ENCODE data around the gene UNC5B.

UNC5B gene

DNA sequence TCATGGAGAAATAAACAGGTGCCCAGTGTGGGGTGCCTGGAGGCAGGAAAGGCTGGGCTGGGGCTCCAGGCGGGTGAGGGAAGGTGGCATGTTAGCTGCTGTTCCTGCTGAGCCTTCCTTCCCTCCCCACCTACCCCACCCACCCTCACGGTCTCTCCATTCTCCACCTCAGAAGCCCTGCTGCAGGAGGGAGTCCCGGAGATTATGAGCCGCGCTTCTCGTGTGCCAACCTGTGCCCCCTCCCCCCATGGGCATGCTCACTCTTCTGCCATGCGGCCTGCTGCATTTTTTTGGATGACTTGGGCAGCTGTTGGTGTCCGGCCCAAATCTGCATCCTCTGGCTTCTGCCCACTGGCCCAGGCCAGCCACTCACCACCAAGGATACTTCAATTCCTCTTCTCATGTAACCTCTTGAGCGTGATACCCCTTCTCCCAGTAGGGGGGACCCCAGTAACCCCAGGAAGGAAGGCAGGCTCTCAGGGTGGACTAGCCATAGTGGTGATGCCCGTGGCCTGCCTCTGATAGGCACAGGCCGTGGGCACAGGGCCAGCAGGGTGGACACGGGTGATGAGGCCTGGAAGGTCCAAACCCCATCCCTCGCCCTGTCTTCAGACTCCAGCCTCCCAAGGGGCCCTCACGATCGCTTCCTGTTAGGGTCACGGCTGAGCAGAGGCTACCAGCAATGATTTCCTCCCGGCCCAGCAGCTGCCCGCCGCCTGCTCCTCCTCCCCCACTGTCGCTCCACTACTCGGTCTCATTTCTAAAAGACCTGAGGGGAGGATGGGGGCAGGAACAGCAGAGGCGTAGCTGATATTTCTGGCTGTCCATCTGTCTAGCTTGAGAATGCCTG lies 27.8 kb downstream of the UNC5B start:
- DNase-seq, result no peak

GRCh38 chr10:71241114-71241829 lies 28.9 kb downstream of the UNC5B start:
- no peak for DNase-seq

- no peak for DNase-seq
Measured at GRCh38 chr10:71241830-71242621, 29.7 kb downstream of the UNC5B start.

- DNase-seq, result no peak
Measured at GRCh38 chr10:71242622-71243009, 30.2 kb downstream of the UNC5B start.

- DNase-seq, result no peak
Measured at GRCh38 chr10:71243756-71244395, 31.5 kb downstream of the UNC5B start.

DNA sequence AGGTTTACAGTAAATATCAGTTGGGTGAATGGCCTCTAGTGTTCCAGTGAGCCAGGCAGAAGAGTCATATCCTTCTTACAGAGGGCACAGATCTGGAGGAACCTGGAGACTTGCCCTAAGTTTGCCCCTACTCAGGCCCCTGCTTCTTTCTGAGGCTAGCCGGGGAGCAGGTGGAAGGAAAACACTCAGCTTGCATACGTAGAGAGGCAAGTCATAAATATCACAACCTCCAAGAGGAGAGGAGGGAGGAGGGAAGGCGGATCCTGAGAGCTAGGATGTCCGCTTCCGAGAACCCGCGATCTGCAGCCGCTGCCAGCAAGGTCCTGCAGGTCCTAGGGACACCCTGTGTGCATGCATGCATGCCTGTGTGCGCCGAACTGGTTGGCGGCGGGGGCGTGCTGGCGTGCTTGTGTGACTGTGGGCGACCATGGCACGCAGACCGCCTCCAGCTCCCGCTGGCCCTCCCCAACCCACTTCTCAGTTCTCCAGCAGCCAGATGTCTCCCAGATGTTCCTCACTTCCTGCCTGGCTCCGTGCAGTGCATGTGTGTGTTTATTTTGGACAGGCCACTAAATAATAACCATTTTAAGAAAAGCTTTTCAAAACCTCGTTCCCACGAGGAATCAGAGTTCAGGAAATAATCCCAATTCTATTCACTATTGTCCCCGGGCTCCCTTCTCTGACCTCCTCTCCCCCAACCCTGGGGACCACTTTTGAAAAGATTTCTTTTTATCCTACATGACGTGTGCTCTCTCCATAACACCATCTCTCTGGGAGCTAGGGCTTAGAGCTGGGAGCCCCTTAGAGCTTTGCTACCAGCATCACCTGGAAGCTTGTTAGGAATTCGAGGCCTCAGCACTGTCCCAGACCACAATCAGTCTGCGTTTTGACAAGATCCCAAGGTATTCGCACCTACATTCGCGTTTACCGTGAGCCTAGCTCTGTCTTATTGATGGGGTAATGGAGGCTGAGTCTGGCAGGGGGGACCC lies 32.4 kb downstream of the UNC5B start:
- no peak for DNase-seq

- DNase-seq, result no peak
Measured at GRCh38 chr10:71245420-71246325, 33.3 kb downstream of the UNC5B start.

DNA sequence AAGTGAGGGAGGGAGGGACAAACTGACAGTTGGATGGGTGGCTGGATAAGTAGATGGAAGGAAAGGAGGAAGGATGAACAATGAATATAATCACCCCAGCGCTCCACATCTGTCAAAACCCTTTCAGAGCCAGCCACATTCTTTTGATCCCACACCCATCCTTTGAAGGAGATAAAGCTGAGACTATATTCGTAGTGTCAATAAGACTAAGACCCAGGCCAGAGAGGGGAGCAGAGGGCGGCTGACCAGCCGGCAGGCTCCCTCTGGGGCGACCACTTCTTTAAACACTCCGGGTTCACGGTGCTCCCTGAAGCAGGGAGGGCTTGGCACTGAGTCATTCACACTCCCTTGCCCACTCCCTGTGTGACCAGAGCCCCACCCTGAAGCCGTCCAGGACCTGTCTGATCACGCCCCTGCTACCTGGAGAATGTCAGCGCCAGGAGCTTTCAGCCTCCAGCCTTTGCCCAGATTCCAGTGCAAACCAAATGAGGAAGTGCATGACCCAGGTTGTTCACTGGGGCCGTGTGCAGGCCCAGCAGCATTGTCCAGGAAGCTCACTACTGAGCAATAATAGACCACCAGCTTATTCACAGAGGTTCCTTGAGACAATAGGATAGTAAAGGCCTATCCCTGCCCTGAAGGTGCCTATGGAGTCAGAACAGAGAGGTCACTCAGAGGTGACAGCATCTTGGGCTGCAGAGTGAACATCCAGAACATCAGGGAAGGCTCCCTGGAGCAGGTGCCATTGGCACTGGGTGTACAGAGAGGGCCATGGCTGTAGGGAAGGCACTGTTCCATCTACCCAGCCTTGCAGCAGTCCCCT lies 34.4 kb downstream of the UNC5B start:
- DNase-seq, result no peak

DNA sequence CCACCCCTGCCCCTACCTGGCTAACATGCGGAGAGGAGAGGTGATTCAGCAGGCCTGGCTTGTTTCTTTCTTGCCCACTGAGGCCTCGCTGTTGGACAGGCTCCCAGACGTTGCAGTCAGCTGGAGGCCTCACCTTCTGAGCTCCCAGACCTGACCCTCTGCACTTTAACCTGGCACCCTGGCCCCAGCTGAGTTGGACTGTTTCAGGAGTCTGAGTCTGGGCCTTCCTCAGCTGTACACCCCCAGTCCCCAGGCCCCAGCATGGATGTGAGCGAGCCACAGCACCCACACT lies 35.0 kb downstream of the UNC5B start:
- no peak for DNase-seq

- no peak for DNase-seq
Measured at GRCh38 chr10:71247804-71248203, 35.4 kb downstream of the UNC5B start.

GRCh38 chr10:71248210-71248609 lies 35.8 kb downstream of the UNC5B start:
- DNase-seq, result no peak

GRCh38 chr10:71249996-71250395 lies 37.6 kb downstream of the UNC5B start:
- no peak for DNase-seq

GRCh38 chr10:71250405-71250804 lies 38.0 kb downstream of the UNC5B start:
- DNase-seq, result no peak

DNA sequence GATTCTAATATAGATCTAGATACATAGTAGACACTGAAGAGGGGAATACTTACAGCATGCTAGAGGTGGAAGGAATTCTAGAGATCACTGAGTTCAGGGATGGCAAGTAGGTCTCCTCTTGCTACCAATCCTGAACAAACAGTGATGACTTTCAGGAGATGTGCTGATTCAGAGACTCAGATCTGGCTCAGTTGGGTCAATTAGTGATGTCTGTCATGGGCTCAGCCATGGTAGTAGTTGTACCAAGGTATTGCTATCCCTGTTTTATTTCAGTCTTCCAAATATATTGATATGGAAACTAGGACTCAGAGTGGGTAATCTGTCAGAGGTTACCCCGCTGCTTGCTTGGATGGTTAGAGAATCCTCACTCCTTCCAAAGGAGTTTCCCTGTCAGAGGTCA lies 38.5 kb downstream of the UNC5B start:
- DNase-seq, result no peak

- DNase-seq, result no peak
Measured at GRCh38 chr10:71251319-71251718, 38.9 kb downstream of the UNC5B start.

DNA sequence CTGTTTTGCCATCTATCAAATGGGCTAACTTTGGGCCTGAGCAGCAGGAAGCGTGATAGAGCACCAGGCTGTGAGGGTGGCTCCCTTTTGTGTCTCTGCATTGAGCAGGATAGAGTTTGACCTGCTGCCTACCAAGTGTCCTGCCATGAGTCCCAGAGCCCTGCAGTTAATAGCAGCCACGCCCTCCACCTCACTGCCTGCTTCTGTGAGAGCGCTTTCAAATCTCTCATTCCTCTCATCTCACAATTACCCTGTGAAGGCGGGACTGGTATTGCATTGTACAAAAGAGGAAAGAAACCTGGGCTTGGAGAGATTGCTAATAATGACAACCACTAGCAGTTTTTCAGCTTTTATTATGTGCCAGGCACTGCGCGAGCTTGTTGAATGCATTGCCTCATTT lies 39.9 kb downstream of the UNC5B start:
- no peak for DNase-seq

- no peak for DNase-seq
Measured at GRCh38 chr10:71253981-71254818, 41.8 kb downstream of the UNC5B start.

- DNase-seq, result no peak
Measured at GRCh38 chr10:71254834-71255549, 42.6 kb downstream of the UNC5B start.

- no peak for DNase-seq
Measured at GRCh38 chr10:71255550-71255807, 43.1 kb downstream of the UNC5B start.
